WTC11 (cell line): Measurements from ENCODE around the gene ARCN1. TPM values are rescaled to one million over a fixed set of nuclear protein-coding genes. Genes with fewer than 3 reads are reported as not detected.
A peak's percentile ranks its signal among the peaks of the same experiment; 100 is the strongest.

ENCODE experiments used
- ATAC-seq: fragments of 200-7000 bp; cut with Tn5 transposase; 2 replicates; pipeline ENCODE4 v1.10.0; 2021; ENCODE audit warnings: mild to moderate bottlenecking, moderate library complexity
- CTCF ChIA-PET: fragments of 300-600 bp; sonication (Branson Sonifier 250); formaldehyde crosslinking; loops from one replicate; lab custom pipeline; 2021; ENCODE audit warnings: antibody characterized with exemption; lab: Charles Lee
- POLR2A ChIA-PET: fragments of 350-600 bp; sonication (Branson Sonifier 250); formaldehyde crosslinking; loops from one replicate; lab custom pipeline; 2021; ENCODE audit warnings: antibody characterized with exemption; lab: Charles Lee
- DNase-seq: peaks from one replicate; pipeline ENCODE4 v3.0.0; 2021; ENCODE audit warnings: low spot score
- H3K27ac Mint-ChIP-seq: 2 replicates; pipeline ENCODE4 v1.8.0; 2021; ENCODE audit warnings: mixed read lengths
- H3K27me3 Mint-ChIP-seq: 2 replicates; pipeline ENCODE4 v1.8.0; 2021; ENCODE audit warnings: low read depth, mild to moderate bottlenecking, moderate library complexity, mixed read lengths
- H3K36me3 Mint-ChIP-seq: 2 replicates; pipeline ENCODE4 v1.8.0; 2021; ENCODE audit warnings: mixed read lengths
- H3K4me1 Mint-ChIP-seq: 2 replicates; pipeline ENCODE4 v1.8.0; 2022; ENCODE audit warnings: mixed read lengths
- H3K4me3 Mint-ChIP-seq: 2 replicates; pipeline ENCODE4 v1.8.0; 2021; ENCODE audit warnings: mild to moderate bottlenecking, moderate library complexity, mixed read lengths
- H3K9me3 Mint-ChIP-seq: 2 replicates; pipeline ENCODE4 v1.8.0; 2021; ENCODE audit warnings: mixed read lengths
- E2F5 ChIP-seq: sonication (generic); formaldehyde crosslinking; IDR thresholded peaks from 2 replicates; pipeline ENCODE4 v1.8.1; 2022; ENCODE audit warnings: mild to moderate bottlenecking, moderate library complexity, missing genetic modification reagents
- ESRRA ChIP-seq: sonication (generic); formaldehyde crosslinking; IDR thresholded peaks from 2 replicates; pipeline ENCODE4 v1.8.1; 2022; ENCODE audit warnings: mild to moderate bottlenecking, missing genetic modification reagents, borderline replicate concordance
- MXD4 ChIP-seq: fragments of 250-450 bp; sonication (Bioruptor Pico); IDR thresholded peaks from 2 replicates; pipeline ENCODE4 v1.8.0; 2021; ENCODE audit warnings: mild to moderate bottlenecking, moderate library complexity, borderline replicate concordance
- NR1H2 ChIP-seq: sonication (generic); formaldehyde crosslinking; IDR thresholded peaks from 2 replicates; pipeline ENCODE4 v1.9.0; 2021; ENCODE audit warnings: mild to moderate bottlenecking, moderate library complexity, missing genetic modification reagents
- NR2C2 ChIP-seq: sonication (generic); formaldehyde crosslinking; IDR thresholded peaks from 2 replicates; pipeline ENCODE4 v1.8.0; 2022; ENCODE audit warnings: mild to moderate bottlenecking, missing genetic modification reagents
- RORB ChIP-seq: fragments of 250-450 bp; sonication (Bioruptor Pico); IDR thresholded peaks from 2 replicates; pipeline ENCODE4 v1.9.0; 2021; ENCODE audit warnings: mild to moderate bottlenecking
- TEAD4 ChIP-seq: sonication (generic); formaldehyde crosslinking; IDR thresholded peaks from 2 replicates; pipeline ENCODE4 v1.8.0; 2022; ENCODE audit warnings: mild to moderate bottlenecking, missing genetic modification reagents
- TP53 ChIP-seq: sonication (generic); formaldehyde crosslinking; IDR thresholded peaks from 2 replicates; pipeline ENCODE4 v1.8.1; 2023; ENCODE audit warnings: mild to moderate bottlenecking, missing genetic modification reagents
- USF2 ChIP-seq: sonication (generic); formaldehyde crosslinking; IDR thresholded peaks from 2 replicates; pipeline ENCODE4 v1.8.1; 2023; ENCODE audit warnings: mild to moderate bottlenecking, missing genetic modification reagents, moderate library complexity
- ZNF281 ChIP-seq: sonication (generic); formaldehyde crosslinking; IDR thresholded peaks from 2 replicates; pipeline ENCODE4 v1.8.0; 2023; ENCODE audit warnings: mild to moderate bottlenecking, missing genetic modification reagents
- total RNA-seq: library from RNA; stranded (reverse); gene quantifications from 3 replicates; pipeline ENCODE4 v1.2.3, GENCODE V29; 2021
- TF ChIP-seq, protein P1 (sequence below): sonication (generic); formaldehyde crosslinking; IDR thresholded peaks from 2 replicates; pipeline ENCODE4 v1.8.1; 2023; ENCODE audit warnings: mild to moderate bottlenecking, missing genetic modification reagents, moderate library complexity
- TF ChIP-seq, protein P2 (sequence below): fragments of 250-450 bp; sonication (Bioruptor Pico); IDR thresholded peaks from 2 replicates; pipeline ENCODE4 v1.8.0; 2021; ENCODE audit warnings: mild to moderate bottlenecking
- TF ChIP-seq, protein P3 (sequence below): sonication (generic); formaldehyde crosslinking; IDR thresholded peaks from 2 replicates; pipeline ENCODE4 v1.8.0; 2022; ENCODE audit warnings: missing genetic modification reagents
- TF ChIP-seq, protein P4 (sequence below): sonication (generic); formaldehyde crosslinking; IDR thresholded peaks from 2 replicates; pipeline ENCODE4 v1.8.1; 2023; ENCODE audit warnings: mild to moderate bottlenecking, missing genetic modification reagents
- TF ChIP-seq, protein P5 (sequence below): fragments of 250-450 bp; sonication (Bioruptor Pico); IDR thresholded peaks from 2 replicates; pipeline ENCODE4 v1.9.0; 2021; ENCODE audit warnings: mild to moderate bottlenecking

Gene ARCN1
- total RNA-seq, 1 experiment from 2014 or later = 154 TPM

DNA sequence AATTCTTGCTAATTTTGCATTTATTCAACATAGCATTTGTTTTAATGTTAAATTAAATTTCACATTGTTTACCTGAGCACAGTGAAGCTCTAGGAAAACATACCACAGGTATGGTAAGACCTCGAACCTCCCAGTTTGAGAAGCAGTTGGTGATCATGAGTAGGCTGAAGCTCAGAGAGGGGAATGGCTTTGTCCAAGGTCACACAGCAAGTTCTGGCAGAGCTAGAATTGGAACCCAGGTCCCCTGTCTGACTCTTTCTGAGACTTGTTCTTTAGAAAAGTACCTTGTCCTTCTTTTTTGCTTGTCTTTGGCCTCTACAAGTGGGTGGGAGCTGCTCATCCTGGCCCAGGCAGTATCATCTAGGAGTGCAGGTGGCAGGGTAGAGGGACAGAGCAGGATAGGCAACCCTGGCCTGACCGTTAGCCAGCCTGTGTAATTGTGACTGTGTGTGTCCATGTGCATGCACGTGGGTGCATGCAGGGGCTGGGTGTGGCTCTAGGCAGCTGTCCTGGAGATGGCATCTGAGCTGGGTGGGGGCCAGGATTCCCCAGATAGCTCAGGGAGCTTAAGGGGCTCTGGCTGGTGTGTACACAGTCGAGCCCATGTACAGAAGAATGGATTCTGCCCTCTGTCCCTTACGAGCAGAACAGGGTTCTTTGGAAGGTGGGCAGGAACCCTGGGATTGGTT is 56.8 kb downstream of the ARCN1 start:
- DNase-seq (no peak), ATAC-seq (no peak)
- H3K9me3 Mint-ChIP-seq = no peaks in the 10 kb centered on the region
- no peak overlapping the region for H3K4me3 Mint-ChIP-seq
- H3K4me1 Mint-ChIP-seq = peaks cover 13% of the 10 kb centered on the region
- no peaks in the 10 kb centered on the region for H3K27me3 Mint-ChIP-seq
- CTCF ChIA-PET = interaction anchor here (1.3 to 1.4 kb wide), 3 partner anchors 19 to 34 kb away, joined by 3 read pairs; no protein-coding TSS in a partner anchor
- POLR2A ChIA-PET = no interaction called here
- H3K36me3 Mint-ChIP-seq = peaks cover 13% of the 10 kb centered on the region
- no peak for TF ChIP-seq MXD4
- TF ChIP-seq RORB (CRISPR knock-in tag) = no peak
- TF ChIP-seq, all 79 proteins: peak for 0
- H3K27ac Mint-ChIP-seq = no peak overlapping the region

DNA sequence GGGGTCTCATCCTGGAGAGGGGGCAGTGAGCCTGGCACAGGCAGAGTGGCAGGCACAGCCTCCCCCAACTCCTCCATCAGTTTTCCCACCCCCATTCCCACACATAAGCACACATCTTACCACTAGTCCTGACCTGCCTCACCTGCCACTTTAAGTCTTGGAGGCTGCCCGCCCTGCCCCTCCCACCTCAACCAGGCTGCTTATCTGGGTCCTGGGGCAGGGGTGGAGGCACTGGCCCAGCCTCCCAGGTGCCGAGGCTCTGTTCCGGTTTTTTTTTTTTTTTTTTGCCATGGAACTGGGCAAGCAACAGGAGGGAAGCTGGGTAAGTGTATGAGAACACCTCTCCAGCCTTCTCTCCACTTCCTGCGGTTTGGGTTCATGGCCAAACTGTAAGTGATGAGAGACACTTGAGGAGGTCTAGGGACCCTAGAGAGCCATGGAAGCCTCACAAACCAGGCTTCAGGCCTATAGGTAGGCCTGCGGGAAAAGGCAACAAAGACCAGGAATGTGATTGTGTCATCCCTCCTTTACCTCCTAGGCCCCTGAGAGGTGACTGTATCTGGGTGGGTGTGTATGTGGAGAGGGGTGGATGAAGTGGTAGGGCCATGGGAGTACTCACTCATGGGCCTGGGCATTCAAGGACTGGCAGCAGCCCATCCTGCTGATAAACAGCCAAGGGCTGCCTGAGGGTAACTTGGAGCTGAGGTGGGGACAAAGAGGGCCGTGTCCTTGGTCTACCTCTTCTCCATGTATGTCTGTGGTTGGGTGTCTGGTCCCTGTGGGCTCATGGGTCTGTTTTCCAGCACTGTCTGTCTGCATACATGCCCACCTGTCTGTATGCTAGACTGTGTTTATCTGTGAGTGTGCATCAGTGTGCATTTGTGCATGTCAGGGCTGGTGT is 57.8 kb downstream of the ARCN1 start:
- peak overlapping the region; percentile 55; the same call in 1 of the 2 replicates for H3K27ac Mint-ChIP-seq
- H3K4me1 Mint-ChIP-seq = peaks cover 20% of the 10 kb centered on the region
- H3K9me3 Mint-ChIP-seq = no peaks in the 10 kb centered on the region
- CTCF ChIA-PET = interaction anchor here (1.4 kb wide), 2 partner anchors 20 to 35 kb away, joined by 3 read pairs; no protein-coding TSS in a partner anchor
- no peak for ATAC-seq
- H3K27me3 Mint-ChIP-seq = no peaks in the 10 kb centered on the region
- H3K36me3 Mint-ChIP-seq = peaks cover 13% of the 10 kb centered on the region
- POLR2A ChIA-PET = interaction anchor here (0.6 kb wide), 1 partner anchor 448 kb away, joined by 4 read pairs; no protein-coding TSS in a partner anchor
- no peak overlapping the region for H3K4me3 Mint-ChIP-seq
- TF ChIP-seq ZNF281 (CRISPR knock-in tag) = no peak
- TF ChIP-seq ESRRA (CRISPR knock-in tag) = no peak
- TF ChIP-seq USF2 (CRISPR knock-in tag) = no peak
- TF ChIP-seq, protein P1, sequence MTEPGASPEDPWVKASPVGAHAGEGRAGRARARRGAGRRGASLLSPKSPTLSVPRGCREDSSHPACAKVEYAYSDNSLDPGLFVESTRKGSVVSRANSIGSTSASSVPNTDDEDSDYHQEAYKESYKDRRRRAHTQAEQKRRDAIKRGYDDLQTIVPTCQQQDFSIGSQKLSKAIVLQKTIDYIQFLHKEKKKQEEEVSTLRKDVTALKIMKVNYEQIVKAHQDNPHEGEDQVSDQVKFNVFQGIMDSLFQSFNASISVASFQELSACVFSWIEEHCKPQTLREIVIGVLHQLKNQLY (CRISPR knock-in tag) = no peak
- no peak for TF ChIP-seq E2F5 (CRISPR knock-in tag)
- no peak for TF ChIP-seq NR1H2 (CRISPR knock-in tag)
- TF ChIP-seq, protein P2, sequence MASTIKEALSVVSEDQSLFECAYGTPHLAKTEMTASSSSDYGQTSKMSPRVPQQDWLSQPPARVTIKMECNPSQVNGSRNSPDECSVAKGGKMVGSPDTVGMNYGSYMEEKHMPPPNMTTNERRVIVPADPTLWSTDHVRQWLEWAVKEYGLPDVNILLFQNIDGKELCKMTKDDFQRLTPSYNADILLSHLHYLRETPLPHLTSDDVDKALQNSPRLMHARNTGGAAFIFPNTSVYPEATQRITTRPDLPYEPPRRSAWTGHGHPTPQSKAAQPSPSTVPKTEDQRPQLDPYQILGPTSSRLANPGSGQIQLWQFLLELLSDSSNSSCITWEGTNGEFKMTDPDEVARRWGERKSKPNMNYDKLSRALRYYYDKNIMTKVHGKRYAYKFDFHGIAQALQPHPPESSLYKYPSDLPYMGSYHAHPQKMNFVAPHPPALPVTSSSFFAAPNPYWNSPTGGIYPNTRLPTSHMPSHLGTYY (CRISPR knock-in tag) = no peak
- TF ChIP-seq, protein P3, sequence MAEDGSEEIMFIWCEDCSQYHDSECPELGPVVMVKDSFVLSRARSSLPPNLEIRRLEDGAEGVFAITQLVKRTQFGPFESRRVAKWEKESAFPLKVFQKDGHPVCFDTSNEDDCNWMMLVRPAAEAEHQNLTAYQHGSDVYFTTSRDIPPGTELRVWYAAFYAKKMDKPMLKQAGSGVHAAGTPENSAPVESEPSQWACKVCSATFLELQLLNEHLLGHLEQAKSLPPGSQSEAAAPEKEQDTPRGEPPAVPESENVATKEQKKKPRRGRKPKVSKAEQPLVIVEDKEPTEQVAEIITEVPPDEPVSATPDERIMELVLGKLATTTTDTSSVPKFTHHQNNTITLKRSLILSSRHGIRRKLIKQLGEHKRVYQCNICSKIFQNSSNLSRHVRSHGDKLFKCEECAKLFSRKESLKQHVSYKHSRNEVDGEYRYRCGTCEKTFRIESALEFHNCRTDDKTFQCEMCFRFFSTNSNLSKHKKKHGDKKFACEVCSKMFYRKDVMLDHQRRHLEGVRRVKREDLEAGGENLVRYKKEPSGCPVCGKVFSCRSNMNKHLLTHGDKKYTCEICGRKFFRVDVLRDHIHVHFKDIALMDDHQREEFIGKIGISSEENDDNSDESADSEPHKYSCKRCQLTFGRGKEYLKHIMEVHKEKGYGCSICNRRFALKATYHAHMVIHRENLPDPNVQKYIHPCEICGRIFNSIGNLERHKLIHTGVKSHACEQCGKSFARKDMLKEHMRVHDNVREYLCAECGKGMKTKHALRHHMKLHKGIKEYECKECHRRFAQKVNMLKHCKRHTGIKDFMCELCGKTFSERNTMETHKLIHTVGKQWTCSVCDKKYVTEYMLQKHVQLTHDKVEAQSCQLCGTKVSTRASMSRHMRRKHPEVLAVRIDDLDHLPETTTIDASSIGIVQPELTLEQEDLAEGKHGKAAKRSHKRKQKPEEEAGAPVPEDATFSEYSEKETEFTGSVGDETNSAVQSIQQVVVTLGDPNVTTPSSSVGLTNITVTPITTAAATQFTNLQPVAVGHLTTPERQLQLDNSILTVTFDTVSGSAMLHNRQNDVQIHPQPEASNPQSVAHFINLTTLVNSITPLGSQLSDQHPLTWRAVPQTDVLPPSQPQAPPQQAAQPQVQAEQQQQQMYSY (CRISPR knock-in tag) = no peak
- TF ChIP-seq, protein P4, sequence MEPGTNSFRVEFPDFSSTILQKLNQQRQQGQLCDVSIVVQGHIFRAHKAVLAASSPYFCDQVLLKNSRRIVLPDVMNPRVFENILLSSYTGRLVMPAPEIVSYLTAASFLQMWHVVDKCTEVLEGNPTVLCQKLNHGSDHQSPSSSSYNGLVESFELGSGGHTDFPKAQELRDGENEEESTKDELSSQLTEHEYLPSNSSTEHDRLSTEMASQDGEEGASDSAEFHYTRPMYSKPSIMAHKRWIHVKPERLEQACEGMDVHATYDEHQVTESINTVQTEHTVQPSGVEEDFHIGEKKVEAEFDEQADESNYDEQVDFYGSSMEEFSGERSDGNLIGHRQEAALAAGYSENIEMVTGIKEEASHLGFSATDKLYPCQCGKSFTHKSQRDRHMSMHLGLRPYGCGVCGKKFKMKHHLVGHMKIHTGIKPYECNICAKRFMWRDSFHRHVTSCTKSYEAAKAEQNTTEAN = no peak
- TF ChIP-seq, protein P5, sequence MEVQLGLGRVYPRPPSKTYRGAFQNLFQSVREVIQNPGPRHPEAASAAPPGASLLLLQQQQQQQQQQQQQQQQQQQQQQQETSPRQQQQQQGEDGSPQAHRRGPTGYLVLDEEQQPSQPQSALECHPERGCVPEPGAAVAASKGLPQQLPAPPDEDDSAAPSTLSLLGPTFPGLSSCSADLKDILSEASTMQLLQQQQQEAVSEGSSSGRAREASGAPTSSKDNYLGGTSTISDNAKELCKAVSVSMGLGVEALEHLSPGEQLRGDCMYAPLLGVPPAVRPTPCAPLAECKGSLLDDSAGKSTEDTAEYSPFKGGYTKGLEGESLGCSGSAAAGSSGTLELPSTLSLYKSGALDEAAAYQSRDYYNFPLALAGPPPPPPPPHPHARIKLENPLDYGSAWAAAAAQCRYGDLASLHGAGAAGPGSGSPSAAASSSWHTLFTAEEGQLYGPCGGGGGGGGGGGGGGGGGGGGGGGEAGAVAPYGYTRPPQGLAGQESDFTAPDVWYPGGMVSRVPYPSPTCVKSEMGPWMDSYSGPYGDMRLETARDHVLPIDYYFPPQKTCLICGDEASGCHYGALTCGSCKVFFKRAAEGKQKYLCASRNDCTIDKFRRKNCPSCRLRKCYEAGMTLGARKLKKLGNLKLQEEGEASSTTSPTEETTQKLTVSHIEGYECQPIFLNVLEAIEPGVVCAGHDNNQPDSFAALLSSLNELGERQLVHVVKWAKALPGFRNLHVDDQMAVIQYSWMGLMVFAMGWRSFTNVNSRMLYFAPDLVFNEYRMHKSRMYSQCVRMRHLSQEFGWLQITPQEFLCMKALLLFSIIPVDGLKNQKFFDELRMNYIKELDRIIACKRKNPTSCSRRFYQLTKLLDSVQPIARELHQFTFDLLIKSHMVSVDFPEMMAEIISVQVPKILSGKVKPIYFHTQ (CRISPR knock-in tag) = no peak
- no peak for TF ChIP-seq TEAD4 (CRISPR knock-in tag)
- TF ChIP-seq NR2C2 = no peak
- no peak for TF ChIP-seq TP53 (CRISPR knock-in tag)
- TF ChIP-seq, all 79 proteins: peak for 0
- no peak for DNase-seq
